NOMO-1 (cell line): ENCODE data around the gene FAM78B.

ENCODE experiments used
- DNase-seq, 2 experiments: peaks; one replicate each; lab custom pipeline; 2025; ENCODE audit not compliant: unreplicated experiment in 2 of 2; lab: John Stamatoyannopoulos, UW

The FAM78B gene, protein sequence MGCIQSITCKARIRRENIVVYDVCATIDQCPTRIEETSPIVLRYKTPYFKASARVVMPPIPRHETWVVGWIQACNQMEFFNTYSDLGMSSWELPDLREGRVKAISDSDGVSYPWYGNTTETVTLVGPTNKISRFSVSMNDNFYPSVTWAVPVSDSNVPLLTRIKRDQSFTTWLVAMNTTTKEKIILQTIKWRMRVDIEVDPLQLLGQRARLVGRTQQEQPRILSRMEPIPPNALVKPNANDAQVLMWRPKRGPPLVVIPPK

DNA sequence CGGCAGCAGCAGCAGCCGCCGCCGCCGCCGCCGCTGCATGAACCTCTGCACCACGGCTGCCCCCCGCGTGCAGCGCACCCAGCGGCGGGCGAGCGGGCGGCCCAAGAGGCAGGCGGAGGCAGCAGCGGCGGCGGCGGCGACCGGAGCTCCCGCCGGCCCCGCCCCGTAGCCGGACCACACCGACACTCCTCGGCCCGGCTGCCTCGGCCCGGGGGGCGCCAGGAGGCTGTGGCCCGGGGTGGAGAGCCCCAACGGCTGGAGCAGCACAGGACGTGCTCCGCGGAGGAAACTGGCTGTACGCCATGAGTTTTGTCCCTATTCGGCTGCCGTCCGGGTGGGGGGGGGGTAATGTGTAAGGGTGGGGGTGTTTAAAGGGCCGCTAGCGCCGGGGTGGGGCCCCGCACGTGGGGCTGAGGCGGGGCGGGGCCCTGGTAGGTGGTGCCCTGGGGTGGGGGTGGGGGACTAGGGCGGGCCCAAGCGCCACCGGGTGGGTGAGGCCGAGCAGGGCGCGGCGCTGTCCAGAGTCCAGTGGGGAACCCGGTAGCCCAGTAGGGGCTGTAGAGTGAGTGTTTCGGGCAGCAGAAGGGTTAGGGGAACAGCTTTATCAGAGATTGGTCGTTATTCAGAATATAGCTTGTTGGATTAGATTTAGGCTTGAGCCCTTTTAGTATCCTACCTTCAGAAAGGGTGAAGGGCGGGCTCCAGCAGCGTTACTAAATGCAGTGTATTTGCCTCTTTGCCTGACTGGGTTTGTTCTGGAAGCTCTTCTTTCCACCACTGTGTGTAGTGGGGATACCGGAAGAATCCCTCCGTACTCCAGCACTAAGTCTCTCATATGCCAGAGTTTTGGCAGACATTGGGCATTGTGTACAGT lies at the start of gene FAM78B:
TSS of gene FAM78B (minus strand) at position 304 of the 874 bp plus-strand sequence. CDS start 753 bp downstream, outside the sequence.
- peak; percentile 18 to 52 for DNase-seq

DNA sequence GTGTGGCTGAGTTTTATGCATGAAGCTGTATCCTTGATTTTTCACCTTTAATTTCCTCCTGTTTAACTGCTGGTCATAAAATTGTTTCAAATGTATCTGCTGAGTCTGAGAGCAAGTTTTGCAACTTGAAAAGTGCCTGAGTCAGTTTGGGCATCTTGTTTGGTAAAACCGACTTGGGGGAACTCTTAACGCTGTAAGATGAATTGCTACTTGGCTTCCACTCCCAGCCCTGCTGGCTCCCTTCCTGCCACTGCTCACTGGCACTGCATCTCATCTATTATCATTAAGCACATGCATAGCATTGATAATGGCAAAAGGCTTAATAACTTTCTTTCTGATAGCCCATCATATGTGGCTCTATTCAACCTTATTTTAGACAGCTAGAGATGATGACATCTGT lies 35.7 kb upstream of the FAM78B start:
- no peak for DNase-seq

GRCh38 chr1:166200743-166201142 lies 33.9 kb upstream of the FAM78B start:
- no peak for DNase-seq

DNA sequence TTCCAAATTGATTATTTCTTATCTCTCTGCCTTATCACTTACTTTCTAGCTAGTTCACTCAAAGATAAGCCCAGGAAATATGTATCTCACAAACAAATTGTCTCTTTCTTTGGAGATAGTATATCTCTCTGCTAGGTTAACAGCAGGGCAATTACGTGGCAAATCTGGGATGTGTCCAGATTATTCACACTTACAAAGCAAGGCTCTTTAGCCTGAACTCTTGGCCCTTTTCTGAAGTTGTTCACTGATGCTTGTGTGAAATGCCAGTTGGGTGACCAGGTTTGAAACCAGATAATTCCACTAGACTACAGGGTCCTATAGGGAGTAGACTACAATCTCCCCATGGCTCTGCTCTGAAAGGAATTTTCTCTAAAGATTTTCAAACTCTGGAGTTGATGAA lies 30.8 kb upstream of the FAM78B start:
- no peak for DNase-seq

DNA sequence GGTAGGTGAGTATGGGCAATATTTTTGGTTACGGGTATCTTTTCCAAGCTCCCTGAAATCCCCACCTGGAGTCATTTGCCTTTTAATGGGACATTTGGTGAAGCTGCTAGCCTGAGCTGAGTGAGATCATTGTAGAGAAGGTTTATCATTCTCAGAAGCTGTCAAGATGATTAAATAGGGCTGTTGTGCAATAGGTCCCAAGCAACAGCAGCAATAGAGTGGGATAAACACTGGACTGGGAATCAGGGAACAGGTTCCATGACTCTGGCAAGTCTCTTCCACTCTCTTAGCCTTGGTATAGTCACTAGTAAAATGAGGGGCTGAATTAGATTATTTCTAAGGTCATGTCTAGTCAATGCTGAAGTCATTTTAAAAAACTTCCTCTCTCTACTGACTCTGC lies 30.3 kb upstream of the FAM78B start:
- DNase-seq = no peak

- DNase-seq = no peak
Observed at GRCh38 chr1:166193057-166193698, 26.4 kb upstream of the FAM78B start.

- DNase-seq = no peak
Observed at GRCh38 chr1:166190400-166190799, 23.6 kb upstream of the FAM78B start.

DNA sequence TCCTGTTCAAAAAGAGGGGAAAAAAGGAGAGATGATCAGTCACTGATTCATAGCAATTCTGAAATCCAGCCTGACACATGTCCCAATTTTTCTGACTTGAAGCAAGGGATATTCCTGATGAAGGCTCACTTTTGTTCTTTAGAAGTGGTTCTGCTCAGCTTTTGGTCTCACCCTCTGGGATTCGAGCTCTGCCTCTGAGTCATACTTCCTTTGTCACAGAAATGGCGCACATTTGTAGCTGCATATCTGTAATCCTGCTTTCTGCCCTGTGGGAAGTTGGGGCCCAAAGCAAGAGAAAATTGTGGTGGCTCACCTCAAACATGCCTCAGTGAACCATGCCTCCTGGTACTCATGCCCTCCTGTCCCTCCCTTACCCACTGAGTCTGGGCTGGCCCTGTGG lies 22.3 kb upstream of the FAM78B start:
- DNase-seq = no peak

- DNase-seq = no peak
Observed at GRCh38 chr1:166185526-166185925, 18.7 kb upstream of the FAM78B start.

GRCh38 chr1:166184897-166185296 lies 18.1 kb upstream of the FAM78B start:
- DNase-seq = no peak

- DNase-seq = no peak
Observed at GRCh38 chr1:166184012-166184411, 17.2 kb upstream of the FAM78B start.

DNA sequence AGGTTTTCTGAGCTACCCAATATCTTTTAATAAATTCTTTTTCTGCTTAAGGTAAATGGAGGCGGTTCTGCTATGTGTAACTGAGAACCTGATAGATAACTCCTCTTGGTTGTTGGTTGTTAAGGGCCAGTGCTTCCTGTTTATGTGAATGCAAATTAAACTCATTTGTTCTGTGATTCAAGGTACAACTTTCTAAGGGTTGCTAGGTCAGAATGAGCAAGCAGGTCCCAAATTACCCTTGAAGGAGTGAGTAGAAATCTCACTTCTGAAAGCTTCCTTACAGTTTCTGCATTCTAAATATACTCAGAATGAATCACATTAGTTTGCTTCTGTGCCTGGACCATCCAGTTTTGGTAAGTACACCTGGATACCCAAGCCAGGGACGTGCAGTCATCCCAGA lies 15.5 kb upstream of the FAM78B start:
- no peak for DNase-seq

- DNase-seq = no peak
Observed at GRCh38 chr1:166176416-166176815, 9.6 kb upstream of the FAM78B start.

DNA sequence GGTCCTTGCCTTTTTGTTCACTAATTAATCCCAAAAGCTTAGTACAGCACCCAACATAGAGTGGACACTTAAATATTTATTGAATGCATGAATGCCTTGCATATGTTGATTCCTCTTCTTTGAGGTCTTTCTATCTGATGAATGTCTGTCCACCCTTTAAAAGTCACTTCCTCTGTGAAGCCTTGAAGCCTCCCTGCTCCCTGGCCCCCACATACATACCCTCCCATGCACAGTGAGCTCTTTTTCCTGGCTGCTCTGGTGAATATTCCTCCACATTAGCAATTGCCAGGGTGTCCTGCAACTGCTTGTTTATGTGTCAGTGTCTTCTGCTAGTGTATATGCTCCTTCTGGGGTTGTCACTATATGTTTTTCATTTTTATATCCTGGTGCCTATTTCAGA lies 8.2 kb upstream of the FAM78B start:
- DNase-seq = no peak

DNA sequence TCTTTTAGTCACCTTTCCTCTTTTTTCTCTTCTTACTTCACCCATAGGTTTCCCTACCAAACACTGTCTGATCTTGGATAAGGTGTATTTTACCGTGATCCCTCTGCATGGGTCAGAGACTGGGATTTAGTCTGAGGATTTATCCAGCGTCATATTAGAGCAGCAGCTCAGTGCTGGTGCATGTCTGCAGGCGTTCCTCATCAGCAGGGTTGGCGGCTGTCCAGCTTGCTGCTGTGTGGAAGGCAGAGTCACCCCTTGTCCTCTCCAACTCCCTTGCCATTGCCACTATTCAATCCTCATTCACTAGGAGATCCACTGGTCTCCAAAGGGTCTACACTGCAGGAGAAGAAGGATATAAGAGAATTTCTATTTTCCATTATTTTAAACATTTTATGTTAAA lies 7.3 kb upstream of the FAM78B start:
- no peak for DNase-seq

DNA sequence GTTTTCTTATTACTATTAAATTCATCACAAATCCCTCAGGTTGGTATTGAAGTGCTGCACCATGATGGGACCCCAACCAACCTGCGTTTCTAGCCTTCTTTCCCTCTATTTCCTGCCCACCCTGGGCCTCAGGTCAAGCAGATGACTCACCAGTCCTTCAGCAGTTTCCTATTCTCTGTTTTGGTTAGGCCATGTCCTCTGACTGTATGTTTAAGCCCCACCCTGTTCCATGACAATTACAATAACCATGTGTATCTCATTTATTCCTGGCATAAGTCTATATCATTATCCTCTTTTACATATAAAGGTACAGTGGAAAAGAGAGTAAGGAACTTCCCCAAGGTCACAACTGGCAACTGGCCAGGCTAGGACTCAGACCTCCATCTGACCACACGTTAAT lies 5.3 kb upstream of the FAM78B start:
- no peak for DNase-seq

GRCh38 chr1:166170726-166171125 lies 3.9 kb upstream of the FAM78B start:
- no peak for DNase-seq

DNA sequence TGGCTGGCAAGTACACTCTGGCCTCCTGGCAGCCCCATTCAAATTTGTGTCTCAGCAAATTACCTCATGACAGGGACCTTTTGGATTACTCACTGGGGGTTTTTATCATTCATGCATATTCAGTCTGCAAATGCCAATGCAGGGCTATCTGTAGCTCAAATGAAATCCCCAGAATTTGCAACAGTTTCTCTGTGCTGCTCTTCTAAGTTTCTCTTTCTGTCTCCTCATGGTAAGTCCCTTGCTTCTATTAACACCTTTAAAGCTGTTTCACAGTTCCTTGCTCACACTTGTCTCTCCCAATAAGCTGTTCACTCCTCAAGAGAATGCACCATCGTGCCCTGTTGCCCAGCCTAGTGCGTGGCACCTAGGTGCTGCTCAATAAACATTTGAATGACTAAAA lies 3.3 kb upstream of the FAM78B start:
- DNase-seq = no peak

DNA sequence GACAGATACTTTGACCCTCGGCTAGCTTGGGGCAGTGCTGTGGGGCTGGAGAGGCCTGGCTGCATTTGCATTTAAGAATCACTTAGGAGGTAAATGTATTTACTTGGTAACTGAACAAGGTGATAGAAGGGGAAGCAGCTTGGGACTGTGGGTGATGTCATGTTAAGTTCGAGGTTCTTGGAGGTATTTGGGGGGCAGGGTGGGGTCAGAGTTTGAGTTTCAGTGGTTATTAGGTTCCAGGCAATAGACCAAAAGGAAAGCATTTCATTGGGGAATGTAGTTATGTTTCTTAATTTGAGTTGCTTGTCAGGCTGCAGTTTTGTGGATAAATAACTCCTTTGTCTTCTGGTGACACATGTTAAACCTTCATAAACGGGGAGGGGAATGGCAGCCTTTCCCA lies 2.4 kb upstream of the FAM78B start:
- DNase-seq = no peak

GRCh38 chr1:166167572-166167925 lies 748 bp upstream of the FAM78B start:
- DNase-seq = no peak

DNA sequence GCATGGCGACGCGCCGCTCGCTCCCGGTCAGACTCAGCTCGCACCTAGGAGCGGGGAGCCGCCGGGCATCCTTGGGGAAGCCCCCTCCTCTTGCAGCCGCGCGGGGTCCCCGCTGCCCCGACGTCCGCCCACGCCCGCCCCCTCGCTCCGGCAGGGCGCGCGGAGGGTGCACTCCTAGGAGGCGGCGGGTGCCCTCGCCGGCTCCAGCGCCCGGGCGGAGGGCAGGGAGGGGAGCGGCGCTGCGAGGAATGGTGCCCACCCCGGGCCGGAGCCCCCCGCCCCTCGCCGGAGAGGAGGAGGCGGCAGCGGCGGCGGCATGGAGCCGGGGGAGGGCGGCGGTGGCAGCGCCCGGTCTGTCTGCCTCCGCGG lies 488 bp downstream of the FAM78B start:
- DNase-seq = no peak
